Neural progenitor cell (in vitro differentiated cells): Measurements from ENCODE around the gene THEMIS2. TPM values are rescaled to one million over a fixed set of nuclear protein-coding genes. Genes with fewer than 3 reads are reported as not detected.

Experiments used
- DNase-seq: peaks from one replicate; pipeline ENCODE4 v3.0.0-alpha.2; 2016; ENCODE audit warnings: low spot score
- H2AFZ ChIP-seq: fragments of 200-600 bp; sonication (generic); replicated peaks from 2 replicates; pipeline ENCODE4 v1.6.1; 2016; ENCODE audit warnings: antibody characterized with exemption
- H3F3A ChIP-seq: fragments of 200-600 bp; sonication (generic); 2 replicates; pipeline ENCODE4 v1.6.1; 2016; ENCODE audit warnings: antibody characterized with exemption, low read depth
- H3K27ac ChIP-seq: fragments of 200-600 bp; sonication (generic); 2 replicates; pipeline ENCODE4 v1.5.1; 2016; ENCODE audit warnings: mild to moderate bottlenecking
- H3K27me3 ChIP-seq: fragments of 200-600 bp; sonication (generic); 2 replicates; pipeline ENCODE4 v1.6.1; 2016; ENCODE audit warnings: mild to moderate bottlenecking, moderate library complexity
- H3K36me3 ChIP-seq: fragments of 200-600 bp; sonication (generic); 2 replicates; pipeline ENCODE4 v1.5.1; 2016
- H3K4me1 ChIP-seq: fragments of 200-600 bp; sonication (generic); 2 replicates; pipeline ENCODE4 v1.6.1; 2016; ENCODE audit warnings: mixed run types
- H3K4me2 ChIP-seq: fragments of 200-600 bp; sonication (generic); 2 replicates; pipeline ENCODE4 v1.6.1; 2016
- H3K4me3 ChIP-seq: fragments of 200-600 bp; sonication (generic); 2 replicates; pipeline ENCODE4 v1.5.1; 2016
- H3K79me2 ChIP-seq: fragments of 200-600 bp; sonication (generic); 2 replicates; pipeline ENCODE4 v1.6.1; 2016; ENCODE audit warnings: low read depth
- H3K9ac ChIP-seq: fragments of 200-600 bp; sonication (generic); 2 replicates; pipeline ENCODE4 v1.6.1; 2016
- H3K9me3 ChIP-seq: fragments of 200-600 bp; sonication (generic); 2 replicates; pipeline ENCODE4 v1.5.1; 2016; ENCODE audit warnings: low read depth
- H4K20me1 ChIP-seq: fragments of 200-600 bp; sonication (generic); 2 replicates; pipeline ENCODE4 v1.6.1; 2016; ENCODE audit warnings: low read depth
- H3K27ac Mint-ChIP-seq: 3 replicates; pipeline ENCODE4 v1.8.0; 2021; ENCODE audit warnings: mixed read lengths
- H3K27me3 Mint-ChIP-seq: 2 replicates; pipeline ENCODE4 v1.8.0; 2022; ENCODE audit warnings: low read depth, mild to moderate bottlenecking, inconsistent platforms, moderate library complexity, mixed read lengths; ENCODE audit not compliant: insufficient read depth
- H3K36me3 Mint-ChIP-seq: 3 replicates; pipeline ENCODE4 v1.8.0; 2021; ENCODE audit warnings: mixed read lengths
- H3K4me1 Mint-ChIP-seq: 3 replicates; pipeline ENCODE4 v1.8.0; 2021; ENCODE audit warnings: mixed read lengths
- H3K4me3 Mint-ChIP-seq: 3 replicates; pipeline ENCODE4 v1.8.0; 2021; ENCODE audit warnings: mild to moderate bottlenecking, moderate library complexity, mixed read lengths
- H3K9me3 Mint-ChIP-seq: 3 replicates; pipeline ENCODE4 v1.8.0; 2020; ENCODE audit warnings: mixed read lengths
- CTCF ChIP-seq: fragments of 200-600 bp; sonication (generic); IDR thresholded peaks from 2 replicates; pipeline ENCODE4 v1.5.1; 2017; ENCODE audit warnings: antibody characterized with exemption, mild to moderate bottlenecking
- EZH2 ChIP-seq: fragments of 200-600 bp; sonication (generic); IDR thresholded peaks from 2 replicates; pipeline ENCODE4 v1.6.1; 2017; ENCODE audit warnings: antibody characterized with exemption, mild to moderate bottlenecking, moderate library complexity
- EZH2phosphoT487 ChIP-seq: fragments of 200-600 bp; sonication (generic); IDR thresholded peaks from 2 replicates; pipeline ENCODE4 v1.6.1; 2017; ENCODE audit warnings: antibody characterized with exemption
- total RNA-seq: library from RNA; depleted of rRNA; stranded (reverse); fragments of >200 nt; gene quantifications from 2 replicates; pipeline ENCODE4 v1.2.3, GENCODE V29; 2015; ENCODE audit warnings: low replicate concordance

THEMIS2 gene
- total RNA-seq, 1 donor from 2014 or later: 1.7 TPM

DNA sequence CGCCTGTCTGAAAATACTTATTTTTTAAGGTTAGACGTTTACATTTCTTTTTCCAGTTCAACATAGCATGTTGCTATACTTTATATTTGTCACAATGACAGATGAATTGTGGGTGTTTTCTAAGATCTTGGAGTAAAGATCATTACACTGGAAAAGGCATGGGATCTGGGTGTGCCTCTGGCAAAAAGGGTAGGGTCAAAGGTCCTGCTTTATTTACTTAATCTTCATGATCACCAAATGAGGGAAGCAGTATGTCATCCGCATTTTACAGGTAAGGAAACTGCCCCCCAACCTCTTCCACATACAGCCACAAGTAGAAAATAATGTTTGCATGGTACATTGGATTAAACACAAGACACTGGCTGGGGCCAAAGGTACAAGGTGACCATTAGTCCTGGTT lies 49.9 kb downstream of the THEMIS2 start:
- Mint-ChIP-seq H3K36me3 (no peaks in the 10 kb centered on the region), H3K4me1 (no peaks in the 10 kb centered on the region), H3K4me3 (no peak overlapping the region), H3K27ac (no peak overlapping the region), H3K27me3 (peaks cover 3% of the 10 kb centered on the region), H3K9me3 (no peaks in the 10 kb centered on the region)
- no peaks in the 10 kb centered on the region for H4K20me1 ChIP-seq
- peaks cover 14% of the 10 kb centered on the region for H3K27me3 ChIP-seq
- H3K4me2 ChIP-seq: no peak overlapping the region
- no peak overlapping the region for H2AFZ ChIP-seq
- no peaks in the 10 kb centered on the region for H3K79me2 ChIP-seq
- DNase-seq: no peak
- H3K9me3 ChIP-seq: no peaks in the 10 kb centered on the region
- H3K36me3 ChIP-seq: no peaks in the 10 kb centered on the region
- no peak overlapping the region for H3K4me3 ChIP-seq
- no peak for TF ChIP-seq CTCF
- TF ChIP-seq EZH2phosphoT487: no peak
- TF ChIP-seq EZH2: no peak
- no peaks in the 10 kb centered on the region for H3F3A ChIP-seq
- no peak overlapping the region for H3K27ac ChIP-seq
- H3K9ac ChIP-seq: no peak overlapping the region
- H3K4me1 ChIP-seq: no peaks in the 10 kb centered on the region

- H3K79me2 ChIP-seq: no peaks in the 10 kb centered on the region
- no peak overlapping the region for H2AFZ ChIP-seq
- no peak overlapping the region for H3K4me2 ChIP-seq
- H3K9me3 Mint-ChIP-seq: no peaks in the 10 kb centered on the region
- H4K20me1 ChIP-seq: no peaks in the 10 kb centered on the region
- no peaks in the 10 kb centered on the region for H3K4me1 ChIP-seq
- H3K27me3 ChIP-seq: no peaks in the 10 kb centered on the region
- H3K36me3 ChIP-seq: no peaks in the 10 kb centered on the region
- H3K27ac ChIP-seq: no peak overlapping the region
- H3K27ac Mint-ChIP-seq: no peak overlapping the region
- no peak overlapping the region for H3K4me3 ChIP-seq
- no peak overlapping the region for H3K4me3 Mint-ChIP-seq
- no peak overlapping the region for H3K9ac ChIP-seq
- H3F3A ChIP-seq: no peaks in the 10 kb centered on the region
- peaks cover 4% of the 10 kb centered on the region for H3K27me3 Mint-ChIP-seq
- no peaks in the 10 kb centered on the region for H3K36me3 Mint-ChIP-seq
- DNase-seq: no peak
- no peaks in the 10 kb centered on the region for H3K4me1 Mint-ChIP-seq
- no peaks in the 10 kb centered on the region for H3K9me3 ChIP-seq
- no peak for TF ChIP-seq EZH2
- TF ChIP-seq CTCF: no peak
- TF ChIP-seq EZH2phosphoT487: no peak
These were observed 56.0 kb downstream of the THEMIS2 start for GRCh38 chr1:27928216-27928954.

- no peak overlapping the region for H3K9ac ChIP-seq
- Mint-ChIP-seq H3K27ac (no peak overlapping the region), H3K27me3 (peaks cover 19% of the 10 kb centered on the region), H3K36me3 (no peaks in the 10 kb centered on the region), H3K4me3 (no peak overlapping the region), H3K4me1 (peaks cover 13% of the 10 kb centered on the region), H3K9me3 (no peaks in the 10 kb centered on the region)
- peaks cover 11% of the 10 kb centered on the region for H3K27me3 ChIP-seq
- no peak overlapping the region for H3K4me2 ChIP-seq
- peaks cover 12% of the 10 kb centered on the region for H3K4me1 ChIP-seq
- H3K79me2 ChIP-seq: no peaks in the 10 kb centered on the region
- no peak overlapping the region for H3K4me3 ChIP-seq
- no peaks in the 10 kb centered on the region for H3K9me3 ChIP-seq
- no peak for DNase-seq
- H2AFZ ChIP-seq: no peak overlapping the region
- H3F3A ChIP-seq: peaks cover 12% of the 10 kb centered on the region
- no peak overlapping the region for H3K27ac ChIP-seq
- TF ChIP-seq CTCF (no peak), EZH2phosphoT487 (no peak), EZH2 (no peak)
- H4K20me1 ChIP-seq: no peaks in the 10 kb centered on the region
- no peaks in the 10 kb centered on the region for H3K36me3 ChIP-seq
These were observed 58.8 kb downstream of the THEMIS2 start for GRCh38 chr1:27931184-27931583.
